GM13976 (cell line): ENCODE results near the gene MBIP.

Experiments used
- DNase-seq: peaks from one replicate; pipeline ENCODE4 v3.0.0; 2012; ENCODE audit warnings: low spot score
- CTCF ChIP-seq: IDR thresholded peaks from 2 replicates; pipeline ENCODE4 v1.5.1; 2012; ENCODE audit warnings: borderline replicate concordance, mild to moderate bottlenecking; ENCODE audit not compliant: insufficient read depth; ENCODE audit errors: extremely low read depth, missing control alignments, control extremely low read depth
- in situ Hi-C: fragments of 300-500 bp; cut with MboI; formaldehyde crosslinking; loops from one replicate; pipeline ENCODE4 v1.12.0; 2022; ENCODE audit warnings: low sequenced_read_pairs, mixed read lengths, inconsistent platforms; ENCODE audit not compliant: unreplicated experiment

MBIP gene

DNA sequence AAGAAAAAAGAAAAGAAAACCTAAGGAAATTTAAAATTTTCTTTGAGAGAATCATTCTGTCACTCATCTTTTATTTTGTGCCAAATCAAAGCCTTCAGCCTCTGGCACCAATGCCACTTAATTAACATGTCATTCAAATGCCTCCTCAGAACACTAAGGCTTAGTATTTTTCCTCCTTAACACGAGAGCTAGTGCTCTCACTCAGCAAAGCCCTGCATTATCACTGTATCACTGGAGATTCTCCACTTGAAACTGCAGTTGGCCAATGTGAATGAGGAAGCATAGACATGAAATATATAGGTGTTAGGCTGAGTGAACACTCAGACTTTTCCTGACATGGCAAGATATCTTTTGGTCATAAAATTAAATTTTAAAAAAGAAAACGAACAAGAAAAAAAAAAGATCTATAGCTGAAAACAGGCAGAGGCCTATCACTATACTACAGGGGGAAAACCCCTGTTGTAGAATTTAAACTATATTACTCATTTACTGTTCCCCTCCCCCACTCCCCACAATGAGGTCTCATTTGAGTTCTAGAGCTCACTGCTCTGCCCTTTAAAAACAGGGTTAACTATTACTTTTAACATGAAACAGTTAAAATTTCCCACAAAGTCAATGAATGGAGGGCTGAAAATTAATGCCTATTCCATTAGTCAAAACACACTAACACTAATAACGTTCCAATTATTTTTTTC is 5.1 kb downstream of the MBIP start:
- DNase-seq, result peak; percentile 29
- in situ Hi-C loops, result no loop called here
- no peak for TF ChIP-seq CTCF

GRCh38 chr14:36313898-36314297 is 6.5 kb downstream of the MBIP start:
- DNase-seq, result no peak
- no peak for TF ChIP-seq CTCF
- in situ Hi-C loops, result no loop called here

- DNase-seq, result no peak
- TF ChIP-seq CTCF, result no peak
- in situ Hi-C loops, result no loop called here
These were observed 7.2 kb downstream of the MBIP start for GRCh38 chr14:36313206-36313605.

DNA sequence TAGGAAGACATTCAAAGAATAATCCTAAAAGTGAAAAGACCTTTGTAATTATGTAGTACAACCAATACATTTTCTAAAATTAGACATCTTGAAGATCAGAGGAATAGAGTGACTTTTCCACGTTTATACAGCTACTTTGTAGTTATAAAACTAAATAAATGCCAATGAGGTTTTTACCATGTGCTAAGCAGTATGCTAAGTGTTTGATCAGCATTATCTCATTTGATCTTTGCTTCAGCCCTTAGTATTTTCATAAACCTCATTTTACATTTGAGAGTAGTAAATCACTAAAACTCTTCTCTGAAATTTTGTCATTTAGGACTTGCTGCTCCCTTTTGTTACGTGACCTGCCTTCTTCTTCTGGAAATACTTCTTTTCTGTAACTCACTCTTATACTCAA is 13.6 kb downstream of the MBIP start:
- in situ Hi-C loops, result no loop called here
- no peak for DNase-seq
- no peak for TF ChIP-seq CTCF

- no peak for TF ChIP-seq CTCF
- DNase-seq, result no peak
- in situ Hi-C loops, result no loop called here
These were observed 15.5 kb downstream of the MBIP start for GRCh38 chr14:36304895-36305294.

- in situ Hi-C loops, result no loop called here
- no peak for TF ChIP-seq CTCF
These were observed 16.5 kb downstream of the MBIP start for GRCh38 chr14:36303960-36304359.

More at GRCh38 chr14:36303960-36304359, 16.5 kb downstream of the MBIP start:
- DNase-seq, result no peak
